Fibroblast of villous mesenchyme (primary cell): ENCODE results near the gene KRT71. TPM values are rescaled to one million over a fixed set of nuclear protein-coding genes. Genes with fewer than 3 reads are reported as not detected.

Experiments
- DNase-seq: peaks from one replicate; pipeline ENCODE4 v3.0.0-alpha.2; 2010; ENCODE audit warnings: low read depth
- H3K4me3 ChIP-seq: 2 replicates; pipeline ENCODE4 v1.5.1; 2011; ENCODE audit warnings: low read depth, mild to moderate bottlenecking, low read length
- total RNA-seq: library from RNA; depleted of rRNA; stranded (reverse); fragments of >200 nt; gene quantifications from 2 replicates; pipeline ENCODE4 v1.2.3, GENCODE V29; 2012
- TF ChIP-seq, protein P1 (sequence below): IDR thresholded peaks from 2 replicates; pipeline ENCODE4 v1.5.1; 2012; ENCODE audit warnings: low read depth, mild to moderate bottlenecking, low read length; ENCODE audit not compliant: insufficient read depth

KRT71 gene
- total RNA-seq, 1 donor = not detected

DNA sequence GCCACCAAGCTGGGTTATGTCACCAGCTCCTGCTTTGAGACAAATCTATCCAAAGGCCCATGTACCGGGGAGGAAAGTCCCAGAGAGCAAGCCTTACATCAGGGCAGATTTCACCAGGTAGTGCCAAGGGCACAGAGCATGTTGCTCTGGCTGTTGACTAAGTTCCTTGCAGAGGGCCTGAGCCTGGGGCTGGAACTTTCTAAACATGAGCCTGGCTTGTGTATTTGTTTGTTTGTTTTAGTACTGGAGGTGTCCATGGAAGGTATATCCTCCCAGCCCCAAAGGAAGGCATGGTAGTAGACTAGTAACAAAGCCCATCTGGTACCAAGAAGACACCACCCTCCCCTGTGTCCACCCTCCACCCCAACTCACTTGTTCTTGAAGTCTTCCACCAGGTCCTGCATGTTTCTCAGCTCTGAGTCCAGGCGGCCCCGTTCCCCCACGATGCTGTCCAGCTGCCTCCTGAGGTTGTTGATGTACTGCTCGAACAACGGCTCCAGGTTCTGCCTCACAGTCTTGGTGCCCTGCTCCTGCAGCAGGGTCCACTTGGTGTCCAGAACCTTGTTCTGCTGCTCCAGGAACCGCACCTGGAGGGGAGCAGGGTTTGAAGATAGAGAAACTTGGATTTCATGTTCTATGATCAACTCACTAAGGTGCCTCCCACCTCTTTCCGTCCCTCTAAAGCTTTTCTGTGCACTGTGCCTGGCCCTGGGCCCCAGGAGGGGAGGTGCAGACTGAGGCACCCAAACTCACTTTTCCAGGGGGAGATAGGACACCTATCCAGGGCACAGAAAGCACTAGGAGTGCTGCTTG, 34.2 kb downstream of the KRT71 start:
- no peak for DNase-seq
- no peak overlapping the region for H3K4me3 ChIP-seq
- TF ChIP-seq, protein P1, sequence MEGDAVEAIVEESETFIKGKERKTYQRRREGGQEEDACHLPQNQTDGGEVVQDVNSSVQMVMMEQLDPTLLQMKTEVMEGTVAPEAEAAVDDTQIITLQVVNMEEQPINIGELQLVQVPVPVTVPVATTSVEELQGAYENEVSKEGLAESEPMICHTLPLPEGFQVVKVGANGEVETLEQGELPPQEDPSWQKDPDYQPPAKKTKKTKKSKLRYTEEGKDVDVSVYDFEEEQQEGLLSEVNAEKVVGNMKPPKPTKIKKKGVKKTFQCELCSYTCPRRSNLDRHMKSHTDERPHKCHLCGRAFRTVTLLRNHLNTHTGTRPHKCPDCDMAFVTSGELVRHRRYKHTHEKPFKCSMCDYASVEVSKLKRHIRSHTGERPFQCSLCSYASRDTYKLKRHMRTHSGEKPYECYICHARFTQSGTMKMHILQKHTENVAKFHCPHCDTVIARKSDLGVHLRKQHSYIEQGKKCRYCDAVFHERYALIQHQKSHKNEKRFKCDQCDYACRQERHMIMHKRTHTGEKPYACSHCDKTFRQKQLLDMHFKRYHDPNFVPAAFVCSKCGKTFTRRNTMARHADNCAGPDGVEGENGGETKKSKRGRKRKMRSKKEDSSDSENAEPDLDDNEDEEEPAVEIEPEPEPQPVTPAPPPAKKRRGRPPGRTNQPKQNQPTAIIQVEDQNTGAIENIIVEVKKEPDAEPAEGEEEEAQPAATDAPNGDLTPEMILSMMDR = no peak

DNA sequence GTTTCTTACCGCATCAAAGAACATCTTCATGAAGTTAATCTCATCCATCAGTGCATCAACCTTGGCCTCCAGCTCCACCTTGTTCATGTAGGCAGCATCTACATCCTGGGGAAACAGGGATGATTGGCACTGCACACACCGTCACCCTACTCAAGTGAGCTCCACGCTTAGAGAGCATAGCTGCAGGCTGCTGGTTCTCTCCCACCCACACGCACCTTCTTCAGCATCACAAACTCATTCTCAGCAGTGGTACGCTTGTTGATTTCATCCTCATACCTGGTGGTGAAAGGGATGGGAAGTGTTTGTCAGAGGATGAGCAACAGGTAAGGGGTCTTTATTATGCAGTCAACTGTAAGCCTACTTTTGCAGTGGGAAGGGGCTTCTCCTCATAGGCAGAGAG, 35.1 kb downstream of the KRT71 start:
- TF ChIP-seq, protein P1 = no peak
- DNase-seq = no peak
- no peak overlapping the region for H3K4me3 ChIP-seq

DNA sequence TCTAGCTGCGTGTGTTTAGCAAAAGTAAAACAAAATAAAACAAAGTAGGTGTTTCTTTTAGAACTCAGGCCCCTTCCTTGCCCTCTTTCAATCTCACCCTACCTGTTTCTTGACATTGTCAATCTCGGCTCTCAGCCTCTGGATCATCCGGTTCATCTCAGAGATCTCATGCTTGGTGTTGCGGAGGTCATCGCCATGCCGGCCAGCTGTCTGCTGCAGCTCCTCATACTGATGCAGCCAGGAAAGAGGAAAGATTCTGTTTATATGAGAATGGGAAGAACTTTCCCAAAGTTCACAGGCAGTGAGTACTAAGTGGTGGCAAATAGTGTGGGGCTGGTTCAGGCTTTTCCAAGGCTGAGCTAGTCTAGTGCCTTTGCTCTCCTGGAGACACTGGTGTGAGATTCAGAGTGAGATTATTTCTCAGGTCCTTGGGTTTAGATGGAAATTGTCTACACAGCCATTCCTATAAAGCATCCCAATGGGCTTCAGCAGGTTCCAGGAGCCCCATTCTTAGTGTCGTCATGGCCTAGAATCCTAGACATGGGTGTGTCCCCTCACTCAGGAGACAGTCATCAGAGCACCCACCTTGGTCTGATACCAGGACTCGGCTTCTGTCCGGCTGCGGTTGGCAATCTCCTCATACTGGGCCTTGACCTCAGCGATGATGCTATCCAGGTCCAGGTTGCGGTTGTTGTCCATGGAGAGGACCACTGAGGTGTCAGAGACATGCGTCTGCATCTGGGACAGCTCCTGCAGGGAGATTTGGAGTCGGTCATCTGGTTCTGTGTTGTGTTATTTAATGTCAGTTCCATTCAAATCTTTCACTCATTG, 35.7 kb downstream of the KRT71 start:
- no peak for DNase-seq
- TF ChIP-seq, protein P1 = no peak
- H3K4me3 ChIP-seq = no peak overlapping the region

DNA sequence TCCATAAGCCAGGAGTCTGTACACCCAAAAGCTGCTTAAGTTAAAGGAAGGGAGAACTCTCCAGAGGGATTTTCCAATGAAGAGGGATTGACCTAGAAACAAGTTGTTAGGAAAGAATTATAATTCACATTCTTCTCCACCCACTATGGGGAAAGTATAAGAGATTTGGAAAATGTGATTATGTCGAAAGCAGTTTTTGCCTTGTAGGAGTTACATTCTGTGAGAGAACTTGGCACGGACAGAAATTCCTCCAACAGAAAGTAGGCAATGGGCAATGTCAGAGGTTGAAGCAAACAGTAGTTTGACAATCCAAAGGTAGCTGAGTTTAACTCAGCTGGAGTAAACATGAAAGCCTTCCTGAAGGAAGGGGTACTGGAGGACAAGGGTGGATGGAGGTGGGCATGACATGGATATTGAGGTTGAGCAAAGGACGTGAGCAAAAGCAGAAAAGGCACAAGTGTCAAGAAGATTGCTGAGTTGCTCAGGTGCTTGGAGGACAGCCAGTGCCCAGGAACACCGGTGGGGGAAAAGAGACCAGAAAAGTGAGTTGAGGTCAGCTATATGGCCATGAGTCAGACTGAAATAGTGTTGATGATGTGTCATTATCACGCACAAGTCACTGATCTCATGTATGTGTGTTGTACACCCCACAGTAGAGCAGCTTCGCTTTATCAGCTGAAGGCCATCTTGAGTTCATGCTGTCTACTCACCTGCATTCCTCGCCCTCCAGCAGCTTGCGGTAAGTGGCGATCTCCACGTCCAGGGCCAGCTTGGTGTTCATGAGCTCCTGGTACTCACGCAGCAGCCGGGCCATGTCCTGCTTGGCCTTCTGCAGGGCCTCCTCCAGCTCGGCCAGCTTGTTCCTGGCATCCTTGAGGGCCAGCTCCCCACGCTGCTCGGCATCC, 36.8 kb downstream of the KRT71 start:
- H3K4me3 ChIP-seq = no peak overlapping the region
- TF ChIP-seq, protein P1 = no peak
- no peak for DNase-seq

DNA sequence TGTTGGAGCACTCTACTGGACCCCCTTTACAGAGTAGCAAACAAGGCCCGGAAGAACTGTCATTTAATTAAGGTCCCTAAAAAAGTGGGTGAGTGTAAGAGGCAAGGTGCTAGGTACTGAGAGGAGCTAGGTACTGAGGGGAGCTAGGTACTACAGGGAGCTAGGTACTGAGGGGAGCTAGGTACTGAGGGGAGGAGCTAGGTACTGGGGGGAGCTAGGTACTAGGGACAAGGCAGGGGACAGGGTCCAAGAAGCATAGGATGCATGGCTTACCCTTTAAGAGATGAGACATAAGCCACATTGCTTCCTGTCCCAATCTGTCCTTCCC, 37.7 kb downstream of the KRT71 start:
- no peak overlapping the region for H3K4me3 ChIP-seq
- DNase-seq = no peak
- TF ChIP-seq, protein P1 = no peak

DNA sequence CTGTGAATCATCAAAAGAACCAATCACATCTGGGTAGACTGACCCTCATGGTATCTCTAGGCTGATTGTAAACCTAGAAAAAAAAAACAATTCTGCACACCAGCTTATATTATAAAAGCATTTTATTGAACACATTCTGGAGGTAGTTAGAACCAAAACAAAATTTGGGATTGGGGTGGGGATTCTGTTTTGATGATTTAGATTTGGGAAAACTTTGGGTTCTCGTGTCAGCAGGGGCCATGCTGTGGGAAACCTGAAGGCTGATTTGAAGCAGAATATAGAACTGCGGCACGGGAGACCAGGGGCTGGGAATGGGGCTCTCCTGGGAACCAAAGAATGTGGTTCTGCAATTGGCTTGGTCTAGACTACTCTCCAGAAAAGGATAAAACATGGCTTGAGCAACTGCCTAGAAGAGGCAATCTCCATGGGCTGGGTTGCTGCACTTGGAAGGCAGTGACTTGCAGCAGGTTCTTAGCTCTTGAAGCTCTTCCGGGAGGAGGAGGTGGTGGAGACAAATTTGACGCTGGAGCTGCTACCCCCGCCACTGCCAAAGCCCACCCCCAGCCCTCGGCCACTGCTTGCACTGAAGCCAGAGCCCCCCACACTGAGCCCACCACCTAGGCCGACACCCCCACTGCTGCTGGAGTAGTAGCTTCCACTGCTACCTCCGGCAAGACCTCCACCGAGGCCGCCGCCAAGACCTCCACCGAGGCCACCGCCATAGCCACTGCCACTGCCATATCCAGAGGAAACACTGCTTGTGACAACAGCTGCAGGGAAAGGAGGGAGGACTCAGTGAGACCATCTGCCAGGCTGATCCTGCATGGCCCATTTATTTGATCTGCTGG, 38.2 kb downstream of the KRT71 start:
- TF ChIP-seq, protein P1 = no peak
- H3K4me3 ChIP-seq = no peak overlapping the region
- no peak for DNase-seq
